AG04449 (cell line): ENCODE results near the gene IGSF21.

Source experiments
- CTCF ChIA-PET: fragments of 350-600 bp; formaldehyde crosslinking; extraction: SDS; loops from one replicate; lab custom pipeline; 2021; ENCODE audit warnings: antibody characterized with exemption; lab: Yijun Ruan, JAX
- POLR2A ChIA-PET: fragments of 400-600, 350-600 bp; formaldehyde crosslinking; extraction: SDS; loops from one replicate; lab custom pipeline; 2020; ENCODE audit warnings: antibody characterized with exemption, inconsistent platforms; lab: Yijun Ruan, JAX
- DNase-seq: peaks from one replicate; pipeline ENCODE4 v3.0.0-alpha.2; 2010; ENCODE audit warnings: low read depth, low spot score
- H3K4me3 ChIP-seq: 2 replicates; pipeline ENCODE4 v1.5.1; 2011; ENCODE audit warnings: low read depth, mild to moderate bottlenecking, control low read depth, low read length
- CTCF ChIP-seq: IDR thresholded peaks from one replicate; pipeline ENCODE4 v1.5.1; 2011; ENCODE audit warnings: mild to moderate bottlenecking, moderate library complexity, low read length, control low read depth, inconsistent platforms; ENCODE audit not compliant: insufficient read depth; ENCODE audit errors: missing control alignments

The IGSF21 gene

GRCh38 chr1:18174037-18174436, 66.4 kb downstream of the IGSF21 start:
- CTCF ChIA-PET = no interaction called here
- no peak for DNase-seq
- H3K4me3 ChIP-seq = no peak overlapping the region
- TF ChIP-seq CTCF = no peak
- POLR2A ChIA-PET = no interaction called here

- ChIA-PET CTCF (no interaction called here), POLR2A (no interaction called here)
These were observed 67.5 kb downstream of the IGSF21 start for GRCh38 chr1:18175051-18175450.

GRCh38 chr1:18175530-18176377, 68.2 kb downstream of the IGSF21 start:
- POLR2A ChIA-PET = no interaction called here
- DNase-seq = no peak
- no peak for TF ChIP-seq CTCF

More at GRCh38 chr1:18175051-18175450, 67.5 kb downstream of the IGSF21 start:
- no peak overlapping the region for H3K4me3 ChIP-seq
- TF ChIP-seq CTCF = no peak
- no peak for DNase-seq

GRCh38 chr1:18176619-18177018, 69.0 kb downstream of the IGSF21 start:
- no peak for DNase-seq
- POLR2A ChIA-PET = interaction anchor here (0.6 kb wide), 1 partner anchor 42 kb away, joined by 5 read pairs; no protein-coding TSS in a partner anchor
- TF ChIP-seq CTCF = no peak
- no peak overlapping the region for H3K4me3 ChIP-seq
- CTCF ChIA-PET = no interaction called here

More at GRCh38 chr1:18175530-18176377, 68.2 kb downstream of the IGSF21 start:
- CTCF ChIA-PET = no interaction called here
- no peak overlapping the region for H3K4me3 ChIP-seq

GRCh38 chr1:18178111-18178510, 70.5 kb downstream of the IGSF21 start:
- no peak for DNase-seq
- no peak for TF ChIP-seq CTCF
- no peak overlapping the region for H3K4me3 ChIP-seq
- ChIA-PET CTCF (no interaction called here), POLR2A (no interaction called here)

GRCh38 chr1:18179009-18179408, 71.4 kb downstream of the IGSF21 start:
- ChIA-PET POLR2A (no interaction called here), CTCF (no interaction called here)
- TF ChIP-seq CTCF = no peak
- H3K4me3 ChIP-seq = no peak overlapping the region
- DNase-seq = no peak
